DMS153 treated with DMSO at 0.1 percent for 48 hours (cell line): Measurements from ENCODE around the gene SLC7A6.

Experiments used
- DNase-seq: peaks from one replicate; lab custom pipeline; 2025; ENCODE audit not compliant: unreplicated experiment; lab: John Stamatoyannopoulos, UW

The SLC7A6 gene

GRCh38 chr16:68264128-68265077 lies at the start of gene SLC7A6:
Gene SLC7A6 (plus strand): TSS chr16:68264526. CDS start chr16:68274727, 10,201 bp downstream.
- peak; percentile 57 for DNase-seq

DNA sequence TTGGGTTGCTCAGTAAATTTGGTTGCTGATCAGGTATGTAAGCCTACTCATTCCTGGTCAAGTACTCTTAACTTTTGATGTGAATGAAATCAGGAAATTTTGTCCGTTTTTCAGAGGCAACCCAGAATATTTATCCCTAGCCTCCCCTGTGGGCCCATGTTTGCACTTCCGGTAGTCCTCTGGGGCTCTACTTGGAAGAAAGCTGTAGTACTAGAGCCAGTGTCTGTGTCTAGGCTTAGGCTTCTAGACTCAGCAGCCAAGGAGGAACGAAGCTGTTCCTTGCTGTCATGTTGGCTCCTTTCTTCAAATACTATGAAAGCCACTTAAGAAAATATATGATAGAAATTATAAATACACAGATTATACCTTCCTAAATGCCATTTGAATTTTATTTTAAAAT lies 49.6 kb upstream of the SLC7A6 start:
- no peak for DNase-seq

- DNase-seq = no peak
Observed at GRCh38 chr16:68215302-68215701, 49.0 kb upstream of the SLC7A6 start.

DNA sequence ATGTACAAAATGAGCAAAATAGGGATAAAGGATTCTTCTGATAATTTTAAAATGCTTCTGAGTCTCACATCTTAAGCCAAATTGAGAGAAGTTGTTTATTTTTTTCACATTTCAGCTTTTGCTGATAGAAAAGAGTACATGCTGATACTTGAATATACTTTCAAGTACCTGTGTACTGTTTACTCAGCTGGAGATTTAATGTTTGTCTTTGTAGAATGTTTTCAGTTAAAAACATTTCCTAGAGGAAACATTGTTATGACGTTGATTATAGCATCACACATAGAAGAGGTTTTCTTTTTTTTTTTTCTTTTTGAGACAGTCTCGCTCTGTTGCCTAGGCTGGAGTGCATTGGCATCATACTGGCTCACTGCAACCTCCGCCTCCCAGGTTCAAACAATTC lies 48.1 kb upstream of the SLC7A6 start:
- no peak for DNase-seq

DNA sequence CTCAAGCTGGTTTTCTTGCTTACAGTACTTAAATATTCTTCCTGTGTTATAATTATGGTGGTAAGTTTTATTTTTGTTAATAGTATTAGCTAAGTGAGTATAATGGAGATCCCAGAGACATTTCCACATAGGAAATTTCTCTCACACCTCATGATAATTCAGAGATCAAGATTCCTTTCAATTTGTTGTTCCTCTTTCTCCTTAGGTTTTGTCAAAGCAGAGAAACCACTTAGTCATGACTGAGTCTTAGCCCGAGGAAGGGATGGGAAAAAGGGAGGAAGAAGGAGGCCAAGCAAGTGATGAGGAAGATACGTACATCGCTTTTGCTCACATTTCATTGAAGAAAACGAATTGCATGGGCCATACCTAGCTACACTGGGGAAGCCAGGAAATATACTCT lies 46.8 kb upstream of the SLC7A6 start:
- DNase-seq = no peak

DNA sequence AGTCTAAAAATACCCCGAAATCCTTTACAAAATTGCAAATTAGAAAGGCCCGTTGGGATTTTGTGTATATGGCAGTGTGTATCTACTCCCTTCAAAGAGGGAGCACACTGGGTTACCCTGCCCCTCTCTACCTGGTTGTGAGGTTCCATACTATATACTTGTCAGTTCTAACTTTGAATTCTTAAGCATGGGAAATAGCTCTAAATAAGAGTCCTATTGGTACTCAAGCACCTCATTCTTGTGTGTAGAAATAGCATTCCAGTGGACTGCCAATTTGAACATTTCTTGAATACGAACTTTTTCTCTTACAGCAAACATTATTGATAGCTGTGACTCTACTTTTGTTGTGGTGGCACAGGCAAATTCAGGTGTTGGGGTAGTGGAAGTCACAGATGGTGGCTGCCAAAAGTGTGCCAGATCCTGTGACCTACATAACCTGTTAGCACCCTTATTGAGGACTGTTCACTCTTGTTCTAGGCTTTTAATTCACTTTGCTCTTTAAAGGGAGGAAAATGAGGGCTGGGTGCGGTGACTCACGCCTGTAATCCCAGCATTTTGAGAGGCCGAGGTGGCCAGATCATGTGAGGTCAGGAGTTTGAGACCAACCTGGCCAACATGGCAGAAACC lies 44.5 kb upstream of the SLC7A6 start:
- no peak for DNase-seq

DNA sequence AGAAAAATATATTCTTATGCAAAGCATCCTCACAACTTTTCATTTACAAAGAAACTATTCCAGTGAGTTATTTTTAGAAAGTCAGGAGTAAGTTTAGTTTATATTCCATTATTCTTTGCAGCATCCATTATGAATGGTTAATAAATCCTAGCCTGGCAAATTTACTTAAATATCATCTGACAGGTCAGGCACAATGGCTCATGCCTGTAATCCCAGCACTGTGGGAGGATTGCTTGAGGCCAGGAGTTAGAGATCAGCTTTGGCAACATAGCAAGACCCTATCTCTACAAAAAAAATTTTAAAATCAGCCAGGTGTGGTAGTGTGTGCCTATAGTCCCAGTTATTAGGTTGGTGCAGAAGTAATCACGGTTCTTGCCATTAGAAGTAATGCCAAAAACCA lies 41.3 kb upstream of the SLC7A6 start:
- no peak for DNase-seq

- no peak for DNase-seq
Observed at GRCh38 chr16:68226116-68226515, 38.2 kb upstream of the SLC7A6 start.

GRCh38 chr16:68227183-68227793 lies 37.0 kb upstream of the SLC7A6 start:
- no peak for DNase-seq

GRCh38 chr16:68227850-68228553 lies 36.3 kb upstream of the SLC7A6 start:
- DNase-seq = no peak

- DNase-seq = no peak
Observed at GRCh38 chr16:68228652-68229051, 35.7 kb upstream of the SLC7A6 start.

DNA sequence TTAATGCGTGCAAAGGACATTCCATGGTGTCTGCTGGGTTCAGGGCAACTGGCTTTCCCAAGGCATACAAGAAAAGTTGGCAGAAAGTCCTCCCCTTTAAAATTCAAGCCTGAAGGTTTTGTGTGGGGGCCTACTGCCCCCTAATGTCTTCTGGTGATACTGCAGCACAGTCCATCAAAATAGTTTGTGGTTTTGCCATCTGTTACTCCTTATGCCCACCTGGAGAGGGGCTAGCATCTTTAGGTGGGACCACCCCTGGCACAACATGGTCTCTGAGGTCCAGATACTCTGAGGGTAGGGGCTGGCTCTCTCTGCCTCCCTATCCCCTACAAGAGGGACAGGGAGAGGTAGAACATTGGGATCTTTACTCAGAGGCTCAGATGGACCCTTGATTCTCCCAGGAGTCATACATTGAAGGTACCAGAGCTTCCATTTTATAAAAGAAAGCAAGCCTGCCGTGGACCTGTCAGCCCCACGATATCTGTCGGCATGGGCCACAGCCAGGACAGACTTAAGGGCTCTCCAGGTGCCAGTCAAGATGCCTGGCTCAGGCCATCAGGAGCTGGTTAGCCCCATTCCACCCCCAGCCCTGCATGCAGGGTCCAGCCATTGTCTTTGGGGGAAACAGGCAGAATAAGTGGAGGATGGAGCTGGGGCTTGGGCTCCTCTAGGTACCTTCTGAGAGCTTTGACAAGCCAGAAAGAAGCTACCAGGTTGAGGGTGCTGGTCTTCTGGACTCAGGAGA lies 34.7 kb upstream of the SLC7A6 start:
- peak; percentile 18 for DNase-seq

GRCh38 chr16:68230176-68230571 lies 34.2 kb upstream of the SLC7A6 start:
- no peak for DNase-seq

GRCh38 chr16:68230956-68231355 lies 33.4 kb upstream of the SLC7A6 start:
- DNase-seq = no peak

GRCh38 chr16:68231384-68232136 lies 32.8 kb upstream of the SLC7A6 start:
- no peak for DNase-seq

- DNase-seq = no peak
Observed at GRCh38 chr16:68232335-68232734, 32.0 kb upstream of the SLC7A6 start.

DNA sequence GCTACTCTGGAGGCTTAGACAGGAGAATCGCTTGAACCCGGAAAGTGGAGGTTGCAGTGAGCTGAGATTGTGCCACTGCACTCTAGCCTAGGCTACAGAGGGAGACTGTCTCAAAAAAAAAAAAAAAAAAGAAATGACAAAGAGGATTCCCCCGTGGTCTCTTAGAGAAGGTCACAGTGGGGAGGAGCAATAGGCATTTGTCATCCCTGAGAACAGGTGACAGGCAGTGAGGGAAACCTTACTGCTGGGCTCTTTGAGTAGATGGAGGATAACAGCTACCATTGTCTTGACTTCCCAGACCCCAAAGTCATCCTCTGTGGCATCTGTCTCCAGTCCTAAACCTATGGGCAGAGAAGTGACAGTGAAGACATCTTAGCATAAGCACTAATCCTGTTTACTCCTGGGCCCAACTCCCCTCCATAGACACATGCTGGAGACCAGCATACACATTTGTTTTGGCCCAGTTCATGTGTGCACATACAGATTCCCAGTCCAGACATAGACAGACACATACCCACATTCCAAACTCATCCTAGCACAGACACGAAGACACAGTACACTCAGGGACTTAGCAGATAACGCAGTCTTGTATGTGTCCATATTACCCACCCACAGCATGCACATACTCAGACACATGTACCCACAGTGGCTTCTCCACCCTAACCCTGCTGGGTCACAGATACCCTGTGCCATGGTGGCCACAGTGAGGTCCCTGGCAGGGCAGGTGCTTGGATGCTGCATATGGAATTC lies 31.1 kb upstream of the SLC7A6 start:
- DNase-seq = no peak

- no peak for DNase-seq
Observed at GRCh38 chr16:68233835-68234187, 30.5 kb upstream of the SLC7A6 start.
